IPS-15b (cell line): ENCODE results near the gene DPYSL5.
A peak's percentile ranks its signal among the peaks of the same experiment; 100 is the strongest.

Experiments used
- H3K27me3 ChIP-seq: one replicate; pipeline ENCODE4 v1.6.1; 2013; ENCODE audit warnings: low read length; ENCODE audit not compliant: control insufficient read depth, insufficient read depth
- H3K36me3 ChIP-seq: one replicate; pipeline ENCODE4 v1.6.1; 2013; ENCODE audit warnings: low read length; ENCODE audit not compliant: control insufficient read depth, insufficient read depth
- H3K4me1 ChIP-seq: one replicate; pipeline ENCODE4 v1.6.1; 2013; ENCODE audit warnings: mild to moderate bottlenecking, low read length; ENCODE audit not compliant: control insufficient read depth, insufficient read depth
- H3K4me3 ChIP-seq: one replicate; pipeline ENCODE4 v1.5.1; 2013; ENCODE audit warnings: low read depth, low read length
- H3K9ac ChIP-seq: one replicate; pipeline ENCODE4 v1.6.1; 2013; ENCODE audit warnings: low read depth, mild to moderate bottlenecking, low read length
- H3K9me3 ChIP-seq: one replicate; pipeline ENCODE4 v1.6.1; 2013; ENCODE audit warnings: mild to moderate bottlenecking, low read length; ENCODE audit not compliant: control insufficient read depth, insufficient read depth

Gene DPYSL5

DNA sequence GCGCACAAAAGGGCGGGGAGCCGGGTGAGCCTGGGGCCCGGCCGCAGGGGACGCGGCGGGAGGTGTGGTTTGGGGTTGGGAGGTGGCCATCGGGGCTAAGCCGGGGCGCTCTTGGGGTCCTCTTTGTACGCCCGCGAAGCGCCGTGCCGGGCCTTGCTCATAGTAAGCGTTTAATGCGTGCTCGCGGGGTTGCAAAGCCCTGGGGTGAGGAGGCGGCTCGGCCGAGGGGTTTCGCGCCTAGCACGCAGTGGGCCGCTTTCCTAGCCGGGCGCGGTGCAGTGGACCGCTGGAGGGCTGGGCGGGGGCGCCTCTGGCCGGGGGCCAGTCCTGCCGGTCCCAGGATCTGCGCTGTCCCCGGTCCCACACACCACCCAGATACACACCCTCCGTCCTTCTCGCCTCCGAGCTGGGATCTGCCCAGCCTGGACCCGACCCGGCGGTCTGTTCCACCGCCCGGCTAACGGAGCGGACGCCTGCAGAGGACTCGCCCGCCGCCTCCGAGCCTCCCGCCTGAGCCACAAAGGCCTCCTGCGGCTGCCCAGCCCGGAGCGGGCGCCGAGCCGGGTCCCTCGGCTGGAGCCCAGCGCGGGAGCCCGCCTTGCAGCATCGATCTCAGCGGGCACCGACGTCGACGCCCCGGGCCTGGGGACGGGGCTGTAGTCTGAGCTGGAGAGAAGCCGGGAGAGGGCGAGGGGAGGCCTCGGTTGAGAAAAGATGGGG is 564 bp downstream of the DPYSL5 start:
- Histone ChIP-seq H3K9ac (no peak overlapping the region), H3K9me3 (no peaks in the 10 kb centered on the region), H3K4me1 (peaks cover 4% of the 10 kb centered on the region), H3K4me3 (peak overlapping the region; percentile 60), H3K36me3 (no peaks in the 10 kb centered on the region), H3K27me3 (peaks cover 73% of the 10 kb centered on the region)

DNA sequence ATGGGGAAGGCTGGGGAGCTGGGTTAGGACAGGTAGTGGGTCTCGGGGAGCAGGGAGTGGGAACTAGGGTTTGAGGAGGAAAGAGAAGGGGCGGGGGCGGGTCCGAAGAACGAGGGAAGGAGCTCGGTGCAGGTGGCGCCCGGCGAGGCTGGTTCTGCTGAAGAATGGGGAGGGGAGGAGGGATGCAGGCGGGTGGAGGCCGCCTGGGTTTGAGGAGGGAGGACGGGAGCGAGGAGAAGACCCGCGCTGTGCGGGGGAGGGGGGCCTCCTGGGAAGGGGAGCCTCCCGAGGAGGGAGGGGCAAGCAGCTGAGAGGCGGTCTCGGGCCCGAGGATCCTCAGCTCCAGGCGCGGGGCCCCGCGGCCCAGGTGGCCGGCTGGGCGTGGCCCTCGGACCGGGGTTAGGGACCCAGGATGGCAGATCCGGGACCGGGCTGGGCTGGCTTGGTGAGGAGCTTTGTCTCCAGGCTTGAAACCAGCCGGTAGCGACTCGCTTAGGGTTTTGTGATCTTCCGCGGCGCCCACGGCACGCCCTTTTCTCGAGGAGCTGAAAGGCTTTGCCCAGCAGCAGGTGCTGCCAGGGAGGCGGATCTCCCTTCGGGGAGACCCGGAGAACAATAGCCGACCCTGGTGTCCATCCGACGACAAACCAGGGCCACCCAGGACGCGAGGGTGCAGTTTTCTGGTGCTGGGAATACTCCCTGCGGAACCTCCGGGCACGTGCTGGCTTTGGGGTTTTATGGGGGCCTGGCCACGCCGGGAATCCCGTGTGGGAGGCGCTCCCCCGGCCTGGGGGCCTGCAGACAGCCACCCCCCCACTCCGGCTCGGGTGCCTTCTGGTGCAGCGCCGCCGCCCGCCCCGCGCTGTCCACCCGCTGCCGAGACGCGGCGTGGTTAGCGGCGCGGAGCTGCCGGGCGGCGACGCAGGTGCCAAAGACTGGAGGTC is 1.4 kb downstream of the DPYSL5 start:
- Histone ChIP-seq H3K9me3 (no peaks in the 10 kb centered on the region), H3K27me3 (peaks cover 74% of the 10 kb centered on the region), H3K4me3 (peak overlapping the region; percentile 60), H3K9ac (no peak overlapping the region), H3K36me3 (no peaks in the 10 kb centered on the region), H3K4me1 (peaks cover 4% of the 10 kb centered on the region)

DNA sequence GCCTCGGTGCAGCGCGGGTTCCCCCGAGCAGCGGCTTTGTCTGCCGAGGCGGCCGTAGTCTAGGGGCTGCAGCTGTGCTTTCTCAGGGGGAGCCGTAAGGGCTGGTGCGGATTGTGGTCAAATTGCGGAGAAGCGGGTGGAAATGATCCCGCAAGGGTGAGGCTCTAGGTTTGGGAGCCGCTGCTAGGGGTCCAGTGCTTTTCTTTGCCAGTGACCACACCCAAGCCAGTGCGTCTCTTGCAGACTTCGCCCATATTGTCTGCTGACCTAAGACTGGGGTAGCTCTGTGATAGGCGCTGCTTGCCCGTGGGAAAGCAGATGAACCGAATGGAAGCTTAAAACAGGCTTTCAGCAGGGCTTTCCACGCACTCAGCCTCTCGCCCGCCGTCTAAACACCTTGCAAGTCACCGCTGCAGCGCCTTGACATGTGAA is 2.1 kb downstream of the DPYSL5 start:
- Histone ChIP-seq H3K36me3 (no peaks in the 10 kb centered on the region), H3K4me3 (peak overlapping the region; percentile 60), H3K27me3 (peaks cover 69% of the 10 kb centered on the region), H3K9ac (no peak overlapping the region), H3K4me1 (peaks cover 4% of the 10 kb centered on the region), H3K9me3 (no peaks in the 10 kb centered on the region)

DNA sequence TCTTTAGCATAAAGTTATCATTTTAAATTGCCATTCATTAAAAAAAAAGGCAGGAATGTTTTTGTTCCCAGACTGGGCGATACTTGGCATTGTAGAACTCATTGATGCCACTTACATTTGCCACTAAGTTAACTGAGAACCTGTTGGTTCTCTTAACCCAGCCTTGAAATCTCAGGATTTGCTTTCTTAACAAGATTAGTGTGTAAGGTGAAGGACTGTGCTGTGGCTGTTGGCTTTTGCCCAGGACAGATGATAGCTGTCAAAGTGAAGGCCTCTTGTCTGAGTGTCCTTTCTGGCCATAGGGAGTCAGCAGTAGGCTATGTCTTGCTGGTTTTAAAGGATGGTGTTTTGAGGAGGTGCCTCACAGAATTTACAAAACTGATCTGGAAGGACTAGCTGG is 2.6 kb downstream of the DPYSL5 start:
- H3K4me1 ChIP-seq, result peaks cover 4% of the 10 kb centered on the region
- no peaks in the 10 kb centered on the region for H3K36me3 ChIP-seq
- peak overlapping the region; percentile 60 for H3K4me3 ChIP-seq
- peaks cover 67% of the 10 kb centered on the region for H3K27me3 ChIP-seq
- H3K9me3 ChIP-seq, result no peaks in the 10 kb centered on the region
- no peak overlapping the region for H3K9ac ChIP-seq

DNA sequence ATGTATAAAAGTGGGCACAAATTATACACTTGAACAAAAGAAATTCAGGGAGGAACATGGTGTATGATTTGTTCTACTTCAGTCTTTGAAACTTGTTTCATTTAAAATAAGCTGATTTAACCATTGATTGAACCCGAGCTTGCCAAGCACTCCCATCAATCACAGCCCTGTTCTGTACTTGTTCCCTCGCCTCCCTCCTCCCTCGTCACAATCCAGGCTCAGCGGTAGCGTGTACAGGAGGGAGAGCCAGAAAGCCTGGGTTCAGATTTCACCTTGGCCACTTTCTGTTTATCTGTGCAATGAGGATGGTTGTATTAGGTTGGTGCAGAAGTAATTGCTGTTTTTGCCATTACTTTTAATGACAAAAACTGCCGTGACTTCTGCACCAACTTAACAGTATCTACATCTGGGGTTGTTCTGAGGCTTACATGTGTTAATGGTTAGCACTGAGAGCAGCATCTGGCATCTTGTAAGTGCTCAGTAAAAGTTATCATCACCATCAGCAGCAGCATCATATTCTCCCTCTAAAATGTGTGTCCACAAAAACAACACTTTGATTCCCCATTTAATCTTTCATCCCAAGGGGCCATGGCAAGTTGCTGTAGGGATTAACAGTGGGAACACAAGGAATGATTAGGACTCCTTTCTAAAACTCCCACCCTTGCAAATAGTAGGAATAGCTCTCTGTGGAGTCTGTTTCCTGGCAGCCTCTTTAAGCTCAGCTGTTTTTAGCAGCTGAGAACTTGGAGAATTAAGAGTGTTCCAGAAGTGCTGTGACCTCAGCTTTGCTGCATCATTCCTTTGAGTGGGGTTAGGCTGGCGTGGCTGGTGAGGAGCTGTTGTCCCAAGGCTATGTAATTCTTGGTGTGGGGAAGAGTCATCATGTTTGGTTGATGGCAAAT is 4.7 kb downstream of the DPYSL5 start:
- H3K27me3 ChIP-seq, result peaks cover 55% of the 10 kb centered on the region
- H3K36me3 ChIP-seq, result no peaks in the 10 kb centered on the region
- H3K4me3 ChIP-seq, result no peak overlapping the region
- no peaks in the 10 kb centered on the region for H3K9me3 ChIP-seq
- H3K4me1 ChIP-seq, result peaks cover 4% of the 10 kb centered on the region
- no peak overlapping the region for H3K9ac ChIP-seq

DNA sequence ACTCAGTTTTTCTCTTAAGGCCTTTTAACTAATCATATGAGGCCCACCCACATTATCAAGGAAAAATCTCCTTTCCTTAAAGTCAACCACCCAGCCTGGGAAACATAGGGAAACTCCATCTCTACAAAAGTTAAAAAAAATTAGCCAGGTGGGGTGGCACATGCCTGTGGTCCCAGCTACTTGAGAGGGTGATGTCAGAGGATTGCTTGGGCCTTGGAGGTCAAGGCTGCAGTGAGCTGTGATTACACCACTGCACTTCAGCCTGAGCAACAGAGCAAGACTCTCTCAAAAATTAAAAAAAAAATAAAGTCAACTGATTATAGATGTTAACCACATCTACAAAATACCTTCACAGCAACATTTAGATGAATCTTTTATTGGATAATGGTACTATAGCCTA is 5.8 kb downstream of the DPYSL5 start:
- H3K36me3 ChIP-seq, result no peaks in the 10 kb centered on the region
- H3K9me3 ChIP-seq, result no peaks in the 10 kb centered on the region
- H3K4me1 ChIP-seq, result peaks cover 4% of the 10 kb centered on the region
- no peak overlapping the region for H3K9ac ChIP-seq
- H3K4me3 ChIP-seq, result no peak overlapping the region
- peaks cover 56% of the 10 kb centered on the region for H3K27me3 ChIP-seq

DNA sequence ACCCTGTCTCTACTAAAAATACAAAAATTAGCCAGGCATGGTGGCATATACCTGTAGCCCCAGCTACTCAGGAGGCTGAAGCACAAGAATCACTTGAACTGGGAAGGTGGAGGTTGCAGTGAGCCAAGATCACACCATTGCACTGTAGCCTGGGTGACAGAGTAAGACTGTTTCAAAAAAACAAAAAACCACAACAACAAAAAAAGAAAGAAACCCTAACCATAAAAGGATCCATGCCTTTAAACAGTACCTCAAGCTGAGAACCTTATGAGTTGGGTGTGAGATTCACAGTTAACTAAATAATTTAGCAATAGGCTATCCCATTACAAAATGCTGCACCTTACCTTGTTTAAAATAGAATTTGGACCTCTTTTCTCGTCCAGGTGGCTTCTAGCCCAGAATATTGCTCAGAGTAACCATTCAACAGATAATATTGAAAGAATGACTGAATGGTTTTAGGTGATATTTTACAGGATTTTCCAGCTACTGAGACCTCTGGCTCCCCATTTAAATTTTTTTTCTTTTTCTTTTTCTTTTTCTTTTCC is 6.4 kb downstream of the DPYSL5 start:
- Histone ChIP-seq H3K4me1 (peaks cover 4% of the 10 kb centered on the region), H3K9ac (no peak overlapping the region), H3K9me3 (no peaks in the 10 kb centered on the region), H3K27me3 (peaks cover 55% of the 10 kb centered on the region), H3K4me3 (no peak overlapping the region), H3K36me3 (no peaks in the 10 kb centered on the region)

DNA sequence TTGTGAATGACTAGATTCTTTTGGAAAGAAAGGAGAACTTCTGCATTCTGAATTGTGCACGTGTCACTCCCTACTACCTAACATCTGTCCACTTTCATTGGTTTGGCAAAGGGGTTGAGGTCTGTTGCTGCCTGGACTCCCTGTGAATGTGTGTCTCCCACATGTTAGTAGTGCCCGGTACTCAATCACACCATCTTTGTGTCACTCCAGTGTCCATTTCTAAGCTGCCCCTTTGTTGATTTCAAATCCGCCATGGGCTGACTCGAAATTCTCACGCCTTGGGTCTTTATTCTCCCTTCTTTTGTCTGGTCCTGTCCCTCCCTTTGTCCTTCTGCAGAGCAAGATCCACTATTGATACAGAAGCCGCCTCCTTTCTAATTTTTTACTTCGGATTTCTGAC is 7.5 kb downstream of the DPYSL5 start:
- Histone ChIP-seq H3K27me3 (peaks cover 52% of the 10 kb centered on the region), H3K9ac (no peak overlapping the region), H3K36me3 (no peaks in the 10 kb centered on the region), H3K9me3 (no peaks in the 10 kb centered on the region), H3K4me3 (no peak overlapping the region), H3K4me1 (no peaks in the 10 kb centered on the region)

DNA sequence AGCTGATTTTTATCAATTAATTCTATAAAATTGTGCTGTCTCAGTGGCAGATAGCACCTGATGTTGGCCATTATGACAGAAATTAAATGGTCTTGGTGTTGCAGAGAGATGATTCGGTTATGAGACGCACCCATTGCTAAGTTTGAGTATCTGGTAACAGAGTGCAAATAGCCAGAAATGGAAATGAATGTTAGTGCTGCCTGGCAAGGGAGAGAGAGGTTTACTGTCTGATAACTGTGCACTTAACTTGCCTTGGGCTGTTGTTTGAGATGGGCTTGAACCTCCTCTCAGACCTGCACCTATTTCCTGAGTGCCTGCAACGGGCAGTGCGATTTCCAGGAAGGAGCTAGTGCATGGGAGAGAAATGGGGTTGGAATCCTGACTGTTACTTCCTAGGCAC is 11.7 kb downstream of the DPYSL5 start:
- H3K9ac ChIP-seq, result no peak overlapping the region
- H3K4me3 ChIP-seq, result no peak overlapping the region
- no peaks in the 10 kb centered on the region for H3K9me3 ChIP-seq
- peaks cover 26% of the 10 kb centered on the region for H3K27me3 ChIP-seq
- no peaks in the 10 kb centered on the region for H3K4me1 ChIP-seq
- no peaks in the 10 kb centered on the region for H3K36me3 ChIP-seq

DNA sequence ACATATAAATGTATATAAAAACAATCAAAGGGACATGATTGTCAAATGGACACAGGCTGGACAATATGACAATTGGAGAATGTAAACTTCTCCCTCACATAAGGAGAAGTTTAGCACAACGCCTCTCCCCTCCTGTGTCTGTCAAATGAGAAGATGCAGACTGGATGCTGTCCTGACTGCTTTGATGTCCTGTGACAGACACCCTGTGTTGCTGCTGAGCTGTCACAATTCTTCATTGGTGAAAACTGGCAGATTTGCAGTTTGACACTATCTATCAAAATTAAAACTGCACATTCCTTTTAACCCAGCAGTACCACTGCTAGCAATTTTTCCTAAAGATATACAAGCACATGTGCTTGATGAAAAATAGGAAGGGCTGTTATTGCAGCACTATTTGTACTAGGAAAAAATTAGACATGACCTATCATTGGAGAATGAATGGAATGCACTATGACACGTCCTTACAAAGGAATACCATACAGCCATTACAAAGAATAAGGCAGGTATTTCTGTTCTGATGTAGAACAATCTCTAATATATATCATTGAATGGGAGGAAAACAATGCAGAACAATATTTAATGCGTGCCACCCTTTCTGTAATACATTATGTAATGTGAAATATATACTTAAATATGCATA is 12.4 kb downstream of the DPYSL5 start:
- H3K27me3 ChIP-seq, result peaks cover 24% of the 10 kb centered on the region
- H3K4me1 ChIP-seq, result no peaks in the 10 kb centered on the region
- no peak overlapping the region for H3K9ac ChIP-seq
- no peaks in the 10 kb centered on the region for H3K9me3 ChIP-seq
- H3K36me3 ChIP-seq, result no peaks in the 10 kb centered on the region
- H3K4me3 ChIP-seq, result no peak overlapping the region
